ENCODE results near the gene UACA. TPM values are rescaled to one million over a fixed set of nuclear protein-coding genes. Genes with fewer than 3 reads are reported as not detected.

UACA gene
- total RNA-seq, 1 experiment from 2014 or later = 38.0 TPM

DNA sequence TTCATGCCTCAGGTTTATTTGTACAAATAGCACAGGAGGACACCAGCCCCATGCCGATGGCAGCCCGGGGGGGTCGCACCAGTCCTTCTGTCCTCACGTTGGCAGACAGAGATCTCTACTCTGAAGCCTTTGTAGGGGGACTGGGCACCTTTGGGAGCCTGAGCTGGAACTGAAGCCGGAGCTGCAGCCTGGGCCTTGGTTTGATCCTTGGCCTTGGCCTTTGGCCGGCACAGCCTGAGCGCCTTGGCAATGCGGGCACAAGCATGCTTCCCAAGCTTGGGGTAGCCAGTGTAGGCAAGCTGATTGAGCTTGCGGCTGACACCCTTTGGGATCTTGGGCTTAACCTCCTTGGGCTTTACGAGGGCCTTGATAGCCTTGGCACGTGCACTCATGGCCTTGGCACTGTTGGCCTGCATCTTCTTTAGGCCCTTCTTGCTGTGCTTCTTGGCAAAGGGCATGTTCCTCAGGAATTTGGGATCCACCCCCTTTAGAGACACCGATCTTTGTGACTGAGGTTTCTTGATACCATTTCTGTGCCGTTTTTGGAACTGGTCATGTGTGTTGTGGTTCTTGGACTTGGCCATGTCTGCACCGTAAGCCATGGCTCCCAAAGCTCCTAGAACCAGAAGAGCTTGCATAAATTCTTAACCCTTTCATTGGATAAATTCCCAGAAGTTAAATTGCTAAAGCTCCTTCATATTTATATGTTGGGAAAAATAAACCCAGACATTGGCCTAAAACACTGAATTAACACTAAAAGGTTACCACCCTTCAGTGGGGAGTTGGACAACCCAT is 33.4 kb upstream of the UACA start:
- H3K4ac ChIP-seq (ENCODE audit: low read depth, low read length) = no peak overlapping the region
- no peaks in the 10 kb centered on the region for H4K20me1 ChIP-seq (ENCODE audit: control insufficient read depth, insufficient read depth, insufficient read length)
- H3K4me1 Mint-ChIP-seq = peaks cover 6 to 7% of the 10 kb centered on the region in 2 experiments; a peak in 2 of 4 replicates
- TF ChIP-seq, protein P1, sequence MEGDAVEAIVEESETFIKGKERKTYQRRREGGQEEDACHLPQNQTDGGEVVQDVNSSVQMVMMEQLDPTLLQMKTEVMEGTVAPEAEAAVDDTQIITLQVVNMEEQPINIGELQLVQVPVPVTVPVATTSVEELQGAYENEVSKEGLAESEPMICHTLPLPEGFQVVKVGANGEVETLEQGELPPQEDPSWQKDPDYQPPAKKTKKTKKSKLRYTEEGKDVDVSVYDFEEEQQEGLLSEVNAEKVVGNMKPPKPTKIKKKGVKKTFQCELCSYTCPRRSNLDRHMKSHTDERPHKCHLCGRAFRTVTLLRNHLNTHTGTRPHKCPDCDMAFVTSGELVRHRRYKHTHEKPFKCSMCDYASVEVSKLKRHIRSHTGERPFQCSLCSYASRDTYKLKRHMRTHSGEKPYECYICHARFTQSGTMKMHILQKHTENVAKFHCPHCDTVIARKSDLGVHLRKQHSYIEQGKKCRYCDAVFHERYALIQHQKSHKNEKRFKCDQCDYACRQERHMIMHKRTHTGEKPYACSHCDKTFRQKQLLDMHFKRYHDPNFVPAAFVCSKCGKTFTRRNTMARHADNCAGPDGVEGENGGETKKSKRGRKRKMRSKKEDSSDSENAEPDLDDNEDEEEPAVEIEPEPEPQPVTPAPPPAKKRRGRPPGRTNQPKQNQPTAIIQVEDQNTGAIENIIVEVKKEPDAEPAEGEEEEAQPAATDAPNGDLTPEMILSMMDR (conservative IDR thresholded peaks at IDR 0.05) = no peak
- no peak overlapping the region for H3K23ac ChIP-seq (ENCODE audit: insufficient read length, low read depth, low read length)
- no peaks in the 10 kb centered on the region for H3K9me3 ChIP-seq (ENCODE audit: control insufficient read depth, low read depth, low read length)
- no peaks in the 10 kb centered on the region for H3K23me2 ChIP-seq (ENCODE audit: insufficient read length, low read depth, low read length, poor library complexity, severe bottlenecking)
- H3K79me1 ChIP-seq (ENCODE audit: insufficient read depth, low read depth, low read length, poor library complexity, severe bottlenecking) = no peaks in the 10 kb centered on the region
- H3K4me3 Mint-ChIP-seq = no peak overlapping the region
- no peaks in the 10 kb centered on the region for H3K27me3 ChIP-seq (ENCODE audit: insufficient read depth, low read length)
- no peak overlapping the region for H2BK20ac ChIP-seq (ENCODE audit: low read depth, low read length, poor library complexity, severe bottlenecking)
- no peak overlapping the region for H2AK5ac ChIP-seq (ENCODE audit: insufficient read length, low read length)
- H3K4me2 ChIP-seq (ENCODE audit: insufficient read depth, insufficient read length, low read length) = no peak overlapping the region
- no peak overlapping the region for H3K27ac ChIP-seq (ENCODE audit: insufficient read length, low read depth, low read length)
- H4K8ac ChIP-seq (replicated peaks; ENCODE audit: insufficient read length, low read depth, low read length) = no peak overlapping the region
- H2BK12ac ChIP-seq (ENCODE audit: insufficient read length, low read depth, low read length) = no peak overlapping the region
- no peaks in the 10 kb centered on the region for H3K9me3 Mint-ChIP-seq
- H3K56ac ChIP-seq (ENCODE audit: insufficient read length, low read depth, low read length) = no peak overlapping the region
- H2BK15ac ChIP-seq (ENCODE audit: low read depth, low read length) = no peak overlapping the region
- no peak overlapping the region for H2AFZ ChIP-seq (ENCODE audit: low read length)
- H2BK5ac ChIP-seq (ENCODE audit: insufficient read length, low read length) = no peak overlapping the region
- no peak overlapping the region for H3K27ac Mint-ChIP-seq
- H3K14ac ChIP-seq (ENCODE audit: insufficient read depth, low read length) = no peak overlapping the region
- no CpG with 5 or more reads among the region's 14 CpGs for WGBS (ENCODE audit: extremely low coverage, insufficient read length, low lambda C conversion rate)
- H3K4me1 ChIP-seq (ENCODE audit: insufficient read depth, low read length) = no peaks in the 10 kb centered on the region
- no peak overlapping the region for H4K91ac ChIP-seq (ENCODE audit: insufficient read length, low read depth, low read length)
- H4K5ac ChIP-seq (ENCODE audit: insufficient read length, low read depth, low read length) = no peak overlapping the region
- no peak overlapping the region for H2BK120ac ChIP-seq (ENCODE audit: low read depth, low read length, poor library complexity, severe bottlenecking)
- DNase-seq = no peak
- H3K18ac ChIP-seq (ENCODE audit: insufficient read length, low read depth, low read length) = no peak overlapping the region
- H3K36me3 Mint-ChIP-seq (ENCODE audit: insufficient read depth in 1 of 3, low read depth in 3 of 3) = no peaks in the 10 kb centered on the region
- no peaks in the 10 kb centered on the region for H3K79me2 ChIP-seq (ENCODE audit: insufficient read depth, low read length)
- H3K27me3 Mint-ChIP-seq (ENCODE audit: low read depth) = peaks cover 3% of the 10 kb centered on the region; the same call in 1 of the 2 replicates
- no peak overlapping the region for H3K9ac ChIP-seq (ENCODE audit: extremely low read depth, insufficient read length, low read length)
- H3T11ph ChIP-seq (ENCODE audit: low read length) = no peak overlapping the region

Measured in H9 (cell line).